GM19351 (cell line): ENCODE data around the gene IFITM5.
"Not testable (repeated sequence)": the region's sequence is repeated elsewhere in the genome, so short reads cannot be mapped to it uniquely, and the experiment has no call there.

Experiments
- ATAC-seq: cut with Tn5 transposase; IDR thresholded peaks from one replicate; pipeline ENCODE4 v1.9.1; 2021; ENCODE audit warnings: mild to moderate bottlenecking, moderate library complexity; ENCODE audit not compliant: unreplicated experiment

IFITM5 gene

GRCh38 chr11:299081-299891 lies at the start of gene IFITM5:
Gene IFITM5 (minus strand): TSS chr11:299526. CDS start chr11:299490, 36 bp downstream.
- no peak for ATAC-seq

- ATAC-seq = no peak
These were observed 47.2 kb upstream of the IFITM5 start for GRCh38 chr11:346529-346928.

- ATAC-seq = no peak
These were observed 45.7 kb upstream of the IFITM5 start for GRCh38 chr11:344836-345578.

GRCh38 chr11:342328-342727 lies 43.0 kb upstream of the IFITM5 start:
- ATAC-seq = no peak

GRCh38 chr11:340539-341512 lies 41.5 kb upstream of the IFITM5 start:
- no peak for ATAC-seq

GRCh38 chr11:339963-340362 lies 40.6 kb upstream of the IFITM5 start:
- no peak for ATAC-seq

GRCh38 chr11:337711-338110 lies 38.4 kb upstream of the IFITM5 start:
- no peak for ATAC-seq

- no peak for ATAC-seq
These were observed 37.4 kb upstream of the IFITM5 start for GRCh38 chr11:336659-337198.

- ATAC-seq = no peak
These were observed 36.7 kb upstream of the IFITM5 start for GRCh38 chr11:335779-336658.

GRCh38 chr11:334264-334994 lies 35.1 kb upstream of the IFITM5 start:
- no peak for ATAC-seq

GRCh38 chr11:333616-334263 lies 34.4 kb upstream of the IFITM5 start:
- ATAC-seq = not testable (repeated sequence)

- no peak for ATAC-seq
These were observed 33.5 kb upstream of the IFITM5 start for GRCh38 chr11:332651-333480.

GRCh38 chr11:331358-332060 lies 32.2 kb upstream of the IFITM5 start:
- ATAC-seq = no peak

- no peak for ATAC-seq
These were observed 31.5 kb upstream of the IFITM5 start for GRCh38 chr11:330694-331357.

GRCh38 chr11:330307-330693 lies 31.0 kb upstream of the IFITM5 start:
- ATAC-seq = no peak

GRCh38 chr11:329886-330253 lies 30.5 kb upstream of the IFITM5 start:
- ATAC-seq = no peak
